Measurements from ENCODE around the gene MRPL17.
"Not testable (repeated sequence)": the region's sequence is repeated elsewhere in the genome, so short reads cannot be mapped to it uniquely, and the experiment has no call there.

MRPL17 gene

GRCh38 chr11:6682936-6683861 lies at the start of gene MRPL17:
Gene MRPL17 (minus strand): TSS chr11:6683340. CDS start chr11:6683296, 44 bp downstream.
- peak; percentile 95 for DNase-seq (ENCODE audit: low spot score)
- peak; percentile 83 for FAIRE-seq

GRCh38 chr11:6727971-6728760 lies 45.0 kb upstream of the MRPL17 start:
- DNase-seq (ENCODE audit: low spot score): no peak
- FAIRE-seq: no peak

GRCh38 chr11:6725386-6725896 lies 42.3 kb upstream of the MRPL17 start:
- DNase-seq (ENCODE audit: low spot score): no peak
- FAIRE-seq: no peak

- DNase-seq (ENCODE audit: low spot score) (no peak), FAIRE-seq (no peak)
Observed at GRCh38 chr11:6724013-6724412, 40.9 kb upstream of the MRPL17 start.

- FAIRE-seq: no peak
- no peak for DNase-seq (ENCODE audit: low spot score)
Observed at GRCh38 chr11:6721343-6721742, 38.2 kb upstream of the MRPL17 start.

- DNase-seq (ENCODE audit: low spot score) (no peak), FAIRE-seq (no peak)
Observed at GRCh38 chr11:6719576-6719975, 36.4 kb upstream of the MRPL17 start.

- DNase-seq (ENCODE audit: low spot score): no peak
- FAIRE-seq: no peak
Observed at GRCh38 chr11:6717426-6717825, 34.3 kb upstream of the MRPL17 start.

- DNase-seq (ENCODE audit: low spot score); FAIRE-seq: not testable (repeated sequence)
Observed at GRCh38 chr11:6711552-6711951, 28.4 kb upstream of the MRPL17 start.

GRCh38 chr11:6708876-6709275 lies 25.7 kb upstream of the MRPL17 start:
- FAIRE-seq (no peak), DNase-seq (ENCODE audit: low spot score) (no peak)

- FAIRE-seq (peak; percentile 49), DNase-seq (ENCODE audit: low spot score) (no peak)
Observed at GRCh38 chr11:6705905-6706535, 22.9 kb upstream of the MRPL17 start.

GRCh38 chr11:6703247-6704063 lies 20.3 kb upstream of the MRPL17 start:
- DNase-seq (ENCODE audit: low spot score) (peak; percentile 35), FAIRE-seq (no peak)

GRCh38 chr11:6701955-6702354 lies 18.8 kb upstream of the MRPL17 start:
- not testable (repeated sequence) for DNase-seq (ENCODE audit: low spot score); FAIRE-seq

- no peak for DNase-seq (ENCODE audit: low spot score)
- no peak for FAIRE-seq
Observed at GRCh38 chr11:6695377-6695776, 12.2 kb upstream of the MRPL17 start.

GRCh38 chr11:6694229-6694535 lies 11.0 kb upstream of the MRPL17 start:
- no peak for DNase-seq (ENCODE audit: low spot score)
- FAIRE-seq: no peak

GRCh38 chr11:6693342-6694228 lies 10.4 kb upstream of the MRPL17 start:
- DNase-seq (ENCODE audit: low spot score) (peak; percentile 50), FAIRE-seq (peak; percentile 81)

- no peak for DNase-seq (ENCODE audit: low spot score)
- no peak for FAIRE-seq
Observed at GRCh38 chr11:6692128-6692527, 9.0 kb upstream of the MRPL17 start.

GRCh38 chr11:6690431-6691132 lies 7.4 kb upstream of the MRPL17 start:
- not testable (repeated sequence) for DNase-seq (ENCODE audit: low spot score); FAIRE-seq

GRCh38 chr11:6687876-6688275 lies 4.7 kb upstream of the MRPL17 start:
- DNase-seq (ENCODE audit: low spot score): no peak
- FAIRE-seq: no peak

GRCh38 chr11:6686006-6686405 lies 2.9 kb upstream of the MRPL17 start:
- no peak for FAIRE-seq

More at GRCh38 chr11:6686006-6686405, 2.9 kb upstream of the MRPL17 start:
- no peak for DNase-seq (ENCODE audit: low spot score)
